SJSA1 (cell line): ENCODE results near the gene TBRG1. TPM values are rescaled to one million over a fixed set of nuclear protein-coding genes. Genes with fewer than 3 reads are reported as not detected.
A peak's percentile ranks its signal among the peaks of the same experiment; 100 is the strongest.

Source experiments
- DNase-seq, 2 experiments: peaks; one replicate each; pipeline ENCODE4 v3.0.0-alpha.2; 2015 to 2020; ENCODE audit warnings: low spot score in 2 of 2, low read depth in 1 of 2
- H3K27ac ChIP-seq: fragments of 250-450 bp; sonication (Bioruptor Pico); 2 replicates; pipeline ENCODE4 v1.5.1; 2020; ENCODE audit warnings: mild to moderate bottlenecking, moderate library complexity
- H3K27me3 ChIP-seq: fragments of 250-450 bp; sonication (Bioruptor Pico); replicated peaks from 2 replicates; pipeline ENCODE4 v1.5.1; 2020; ENCODE audit warnings: mild to moderate bottlenecking, moderate library complexity
- H3K36me3 ChIP-seq: fragments of 250-450 bp; sonication (Bioruptor Pico); 2 replicates; pipeline ENCODE4 v1.5.1; 2020; ENCODE audit warnings: mild to moderate bottlenecking
- H3K4me1 ChIP-seq: fragments of 250-450 bp; sonication (Bioruptor Pico); replicated peaks from 2 replicates; pipeline ENCODE4 v1.6.1; 2021; ENCODE audit warnings: mild to moderate bottlenecking
- H3K4me3 ChIP-seq: fragments of 250-450 bp; sonication (Bioruptor Pico); 2 replicates; pipeline ENCODE4 v1.5.1; 2020; ENCODE audit warnings: mild to moderate bottlenecking
- H3K9me3 ChIP-seq: fragments of 250-450 bp; sonication (Bioruptor Pico); replicated peaks from 2 replicates; pipeline ENCODE4 v1.5.1; 2020; ENCODE audit warnings: mild to moderate bottlenecking
- total RNA-seq: library from RNA; depleted of rRNA; stranded (reverse); fragments of >200 nt; shearing (Covaris generic); gene quantifications from 2 replicates; pipeline ENCODE4 v1.2.3, GENCODE V29; 2014; rRNA removed

The TBRG1 gene, protein sequence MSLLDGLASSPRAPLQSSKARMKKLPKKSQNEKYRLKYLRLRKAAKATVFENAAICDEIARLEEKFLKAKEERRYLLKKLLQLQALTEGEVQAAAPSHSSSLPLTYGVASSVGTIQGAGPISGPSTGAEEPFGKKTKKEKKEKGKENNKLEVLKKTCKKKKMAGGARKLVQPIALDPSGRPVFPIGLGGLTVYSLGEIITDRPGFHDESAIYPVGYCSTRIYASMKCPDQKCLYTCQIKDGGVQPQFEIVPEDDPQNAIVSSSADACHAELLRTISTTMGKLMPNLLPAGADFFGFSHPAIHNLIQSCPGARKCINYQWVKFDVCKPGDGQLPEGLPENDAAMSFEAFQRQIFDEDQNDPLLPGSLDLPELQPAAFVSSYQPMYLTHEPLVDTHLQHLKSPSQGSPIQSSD
- 12.4 and 13.5 TPM in 2 replicates for total RNA-seq

DNA sequence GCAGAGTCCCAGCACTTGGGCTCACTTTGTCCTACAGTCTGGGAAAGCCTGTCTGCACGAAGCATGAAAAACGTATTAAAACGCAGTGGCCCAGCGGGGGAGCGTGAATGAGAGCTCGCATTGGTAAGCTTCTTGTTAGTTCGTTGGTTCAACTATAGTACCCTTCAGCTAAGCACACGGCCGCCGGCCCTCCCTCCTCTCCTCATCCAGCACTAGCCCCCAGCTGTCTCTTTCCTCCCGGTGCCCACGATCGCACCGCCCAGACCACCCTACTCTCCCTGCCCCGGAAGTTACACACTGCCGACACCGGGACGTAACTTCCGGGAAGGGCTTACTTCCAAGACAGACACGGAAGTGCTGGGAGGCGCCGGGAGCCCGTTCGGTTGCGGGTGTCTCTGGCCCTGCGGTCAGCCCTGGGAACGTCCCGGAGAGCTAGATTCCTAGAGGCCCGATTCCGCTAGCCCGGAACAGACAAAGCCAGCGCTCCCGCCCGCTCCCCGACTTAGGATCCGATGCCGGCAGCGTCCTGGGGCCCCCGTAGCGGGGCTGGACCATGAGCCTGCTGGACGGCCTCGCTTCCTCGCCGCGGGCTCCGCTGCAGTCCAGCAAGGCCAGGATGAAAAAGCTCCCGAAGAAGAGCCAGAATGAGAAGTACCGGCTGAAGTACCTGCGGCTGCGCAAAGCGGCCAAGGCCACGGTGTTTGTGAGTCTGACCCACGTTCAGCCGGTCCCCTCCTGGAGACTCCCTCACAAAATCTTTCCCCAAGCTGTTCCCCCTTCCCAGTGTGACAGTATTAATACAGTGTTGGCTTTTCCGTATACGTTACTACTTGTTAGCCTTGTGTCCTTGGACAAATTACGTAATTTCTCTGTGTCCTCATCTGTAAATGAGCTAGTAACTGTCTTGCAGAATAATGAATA, at the start of gene TBRG1:
TSS of gene TBRG1 (plus strand) at position 334 of the 921 bp plus-strand sequence. CDS start at position 554, 220 bp downstream.
- no peaks in the 10 kb centered on the region; the same call in 1 of the 2 replicates for H3K27me3 ChIP-seq
- peaks cover 22% of the 10 kb centered on the region for H3K36me3 ChIP-seq
- H3K4me3 ChIP-seq = peak within 1 kb of the TSS; percentile 87
- H3K9me3 ChIP-seq = no peaks in the 10 kb centered on the region
- peak; percentile 76 to 82 for DNase-seq
- peak within 1 kb of the TSS; percentile 89 for H3K27ac ChIP-seq
- H3K4me1 ChIP-seq = 0 out of 2 replicates have a peak, but pooled peaks cover 4% of the 10 kb centered on the region

- Histone ChIP-seq H3K27me3 (no peaks in the 10 kb centered on the region), H3K4me3 (no peak overlapping the region), H3K9me3 (no peaks in the 10 kb centered on the region), H3K4me1 (no peaks in the 10 kb centered on the region), H3K27ac (no peak overlapping the region), H3K36me3 (no peaks in the 10 kb centered on the region)
- no peak for DNase-seq
Measured at GRCh38 chr11:124577716-124578427, 44.8 kb upstream of the TBRG1 start.

DNA sequence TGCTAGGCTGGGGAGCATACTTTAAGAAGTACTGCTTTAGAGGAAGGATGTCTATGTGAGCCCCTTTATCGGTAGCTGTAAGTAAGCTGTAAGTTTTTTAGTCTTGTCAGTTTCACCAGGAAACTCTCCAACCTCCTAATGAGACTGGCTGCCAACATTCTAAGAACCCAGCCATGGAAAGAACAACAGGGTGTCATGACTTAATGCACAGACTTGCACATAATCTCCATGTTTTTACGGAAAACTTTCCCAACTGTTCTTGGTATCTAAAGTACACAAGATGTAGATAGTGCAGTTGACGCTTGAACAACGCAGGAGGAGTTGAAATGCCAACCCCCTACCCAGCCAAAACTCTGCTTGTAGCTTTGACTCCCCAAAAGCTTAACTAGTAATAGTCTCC, 43.9 kb upstream of the TBRG1 start:
- Histone ChIP-seq H3K9me3 (no peaks in the 10 kb centered on the region), H3K36me3 (no peaks in the 10 kb centered on the region), H3K4me1 (no peaks in the 10 kb centered on the region), H3K27me3 (no peaks in the 10 kb centered on the region), H3K27ac (no peak overlapping the region), H3K4me3 (no peak overlapping the region)
- no peak for DNase-seq

DNA sequence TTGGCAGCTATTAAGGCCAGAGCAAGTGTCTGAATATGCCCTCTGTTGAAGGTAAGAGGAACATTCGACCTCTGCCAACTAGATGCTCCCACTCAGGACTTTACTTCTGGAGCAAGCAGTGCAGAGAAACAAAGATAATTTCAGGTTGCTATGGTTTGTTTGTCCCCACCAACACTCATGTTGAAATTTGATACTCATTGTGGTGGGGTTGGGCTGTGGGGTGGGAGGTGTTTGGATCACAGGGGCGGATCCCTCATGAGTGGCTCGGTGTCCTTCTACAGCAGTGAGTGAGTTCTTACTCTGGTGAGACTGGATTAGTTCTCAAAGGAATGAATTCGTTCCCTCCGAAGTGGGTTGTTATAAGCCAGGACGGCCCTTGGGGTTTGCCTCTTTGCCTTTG, 40.8 kb upstream of the TBRG1 start:
- Histone ChIP-seq H3K4me3 (no peak overlapping the region), H3K9me3 (no peaks in the 10 kb centered on the region), H3K36me3 (no peaks in the 10 kb centered on the region), H3K27me3 (no peaks in the 10 kb centered on the region), H3K27ac (no peak overlapping the region), H3K4me1 (no peaks in the 10 kb centered on the region)
- no peak for DNase-seq

- no peak for DNase-seq
- Histone ChIP-seq H3K27me3 (no peaks in the 10 kb centered on the region), H3K4me3 (no peak overlapping the region)
Measured at GRCh38 chr11:124582565-124582964, 40.1 kb upstream of the TBRG1 start.

DNA sequence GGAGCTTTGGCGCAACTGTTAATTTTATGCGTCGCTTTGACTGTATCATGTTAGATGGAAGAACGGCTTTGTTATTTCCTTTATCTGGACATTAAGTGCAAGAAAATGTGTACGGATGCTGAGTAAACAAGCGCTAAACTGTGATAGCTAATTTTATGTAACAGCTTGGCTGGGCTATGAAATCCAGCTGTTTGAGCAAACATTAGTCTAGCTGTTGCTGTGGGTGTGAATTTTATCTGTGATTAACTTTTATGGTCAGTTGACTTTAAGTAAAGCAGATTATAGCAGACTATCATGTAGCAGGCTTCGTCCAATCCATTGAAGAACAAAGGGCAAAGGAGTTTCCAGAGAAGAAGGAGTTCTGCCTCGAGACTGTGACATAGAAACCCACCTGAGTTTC, 38.9 kb upstream of the TBRG1 start:
- no peaks in the 10 kb centered on the region for H3K4me1 ChIP-seq
- H3K27me3 ChIP-seq = no peaks in the 10 kb centered on the region
- H3K9me3 ChIP-seq = no peaks in the 10 kb centered on the region
- H3K36me3 ChIP-seq = no peaks in the 10 kb centered on the region
- H3K4me3 ChIP-seq = no peak overlapping the region
- DNase-seq = no peak
- H3K27ac ChIP-seq = no peak overlapping the region

More at GRCh38 chr11:124582565-124582964, 40.1 kb upstream of the TBRG1 start:
- no peak overlapping the region for H3K27ac ChIP-seq
- H3K9me3 ChIP-seq = no peaks in the 10 kb centered on the region
- no peaks in the 10 kb centered on the region for H3K4me1 ChIP-seq
- no peaks in the 10 kb centered on the region for H3K36me3 ChIP-seq

DNA sequence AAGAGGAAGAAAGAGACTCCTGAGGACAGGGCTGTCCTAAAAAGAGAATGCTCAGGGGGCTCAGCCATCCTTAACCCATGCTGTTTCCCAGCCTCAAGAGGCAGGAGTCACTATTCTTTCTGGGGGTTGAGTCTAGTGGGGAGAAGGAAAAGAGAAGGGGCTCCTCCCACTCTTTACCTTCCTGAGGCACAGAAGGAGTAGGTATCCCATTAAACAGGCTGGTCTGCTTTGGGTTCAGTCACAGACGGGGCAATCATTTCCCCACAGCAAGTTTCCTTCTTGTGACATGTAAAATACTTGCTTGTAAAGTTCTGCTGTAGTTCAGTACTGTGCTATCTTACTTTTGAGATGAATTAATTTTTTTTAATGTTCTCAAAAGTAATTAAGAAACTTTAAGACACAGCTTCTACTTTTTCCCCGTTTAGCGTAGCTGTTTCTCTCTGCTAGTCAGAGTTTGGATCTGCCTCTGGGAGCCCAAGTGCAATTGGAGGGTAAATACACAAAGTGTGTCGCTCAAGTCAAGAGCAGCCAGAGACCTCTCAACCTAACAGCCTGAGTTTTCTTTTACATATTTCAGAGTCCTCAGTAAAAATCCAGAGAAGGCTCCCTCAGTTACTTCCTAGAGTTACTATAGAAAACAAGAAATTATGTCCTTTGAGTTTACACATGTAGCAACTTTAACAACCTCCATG, 37.8 kb upstream of the TBRG1 start:
- Histone ChIP-seq H3K27ac (no peak overlapping the region), H3K4me3 (no peak overlapping the region), H3K9me3 (no peaks in the 10 kb centered on the region), H3K36me3 (no peaks in the 10 kb centered on the region), H3K27me3 (no peaks in the 10 kb centered on the region), H3K4me1 (no peaks in the 10 kb centered on the region)
- DNase-seq = no peak

DNA sequence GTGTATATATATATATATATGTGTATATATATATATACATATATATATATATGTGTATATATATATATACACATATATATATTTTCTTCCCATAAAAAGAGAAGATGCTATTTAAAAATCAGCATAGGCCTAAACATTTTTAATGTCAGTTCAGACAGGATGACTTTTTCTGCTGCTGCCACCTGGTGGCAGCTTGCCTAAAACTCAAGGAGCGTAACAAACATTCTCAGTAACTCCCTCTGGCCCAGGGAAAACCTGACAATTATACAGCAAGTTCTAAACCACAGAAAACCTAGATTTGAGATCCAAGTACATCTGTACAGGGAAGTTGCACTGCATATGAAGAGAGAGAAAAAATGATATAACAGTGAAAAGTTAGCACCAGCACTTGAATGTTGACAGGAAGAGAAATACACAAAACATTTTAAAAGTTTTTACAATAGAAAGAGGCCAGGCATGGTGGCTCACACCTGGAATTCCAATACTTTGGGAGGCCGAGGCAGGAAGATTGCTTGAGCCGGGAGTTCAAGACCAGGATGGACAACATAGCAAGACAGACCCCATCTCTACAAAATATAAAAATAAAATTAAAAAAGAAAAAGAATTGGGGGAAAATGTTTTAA, 36.3 kb upstream of the TBRG1 start:
- Histone ChIP-seq H3K4me3 (no peak overlapping the region), H3K27ac (no peak overlapping the region), H3K9me3 (no peaks in the 10 kb centered on the region), H3K36me3 (no peaks in the 10 kb centered on the region), H3K4me1 (no peaks in the 10 kb centered on the region), H3K27me3 (no peaks in the 10 kb centered on the region)
- DNase-seq = peak; percentile 6 to 37

- no peaks in the 10 kb centered on the region for H3K9me3 ChIP-seq
- H3K27ac ChIP-seq = no peak overlapping the region
- H3K27me3 ChIP-seq = no peaks in the 10 kb centered on the region
- no peaks in the 10 kb centered on the region for H3K4me1 ChIP-seq
- DNase-seq = no peak
- no peak overlapping the region for H3K4me3 ChIP-seq
- no peaks in the 10 kb centered on the region for H3K36me3 ChIP-seq
Measured at GRCh38 chr11:124591430-124591829, 31.2 kb upstream of the TBRG1 start.

GRCh38 chr11:124592627-124593026, 30.0 kb upstream of the TBRG1 start:
- no peaks in the 10 kb centered on the region for H3K4me1 ChIP-seq
- no peaks in the 10 kb centered on the region for H3K36me3 ChIP-seq
- H3K27ac ChIP-seq = no peak overlapping the region
- no peaks in the 10 kb centered on the region for H3K9me3 ChIP-seq
- no peak overlapping the region for H3K4me3 ChIP-seq
- DNase-seq = no peak
- H3K27me3 ChIP-seq = no peaks in the 10 kb centered on the region

DNA sequence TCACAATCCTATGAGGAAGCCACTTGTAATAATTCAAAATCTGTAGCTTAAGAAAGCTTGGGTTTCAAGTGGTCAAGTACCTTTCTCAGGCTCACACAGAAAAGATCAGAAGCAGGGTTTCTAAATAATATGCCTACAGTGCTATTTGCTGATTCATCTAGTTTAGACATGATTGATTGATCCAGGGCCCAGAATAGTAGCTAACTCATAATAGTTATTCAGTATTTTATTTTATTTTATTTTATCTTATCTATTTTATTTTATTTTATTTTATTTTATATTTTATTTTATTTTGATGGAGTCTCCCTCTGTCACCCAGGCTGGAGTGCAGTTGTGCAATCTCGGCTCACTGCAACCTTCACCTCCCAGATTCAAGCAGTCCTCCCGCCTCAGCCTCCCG, 27.4 kb upstream of the TBRG1 start:
- H3K4me3 ChIP-seq = no peak overlapping the region
- no peaks in the 10 kb centered on the region for H3K27me3 ChIP-seq
- H3K9me3 ChIP-seq = no peaks in the 10 kb centered on the region
- H3K36me3 ChIP-seq = no peaks in the 10 kb centered on the region
- DNase-seq = no peak
- H3K27ac ChIP-seq = no peak overlapping the region
- H3K4me1 ChIP-seq = no peaks in the 10 kb centered on the region

DNA sequence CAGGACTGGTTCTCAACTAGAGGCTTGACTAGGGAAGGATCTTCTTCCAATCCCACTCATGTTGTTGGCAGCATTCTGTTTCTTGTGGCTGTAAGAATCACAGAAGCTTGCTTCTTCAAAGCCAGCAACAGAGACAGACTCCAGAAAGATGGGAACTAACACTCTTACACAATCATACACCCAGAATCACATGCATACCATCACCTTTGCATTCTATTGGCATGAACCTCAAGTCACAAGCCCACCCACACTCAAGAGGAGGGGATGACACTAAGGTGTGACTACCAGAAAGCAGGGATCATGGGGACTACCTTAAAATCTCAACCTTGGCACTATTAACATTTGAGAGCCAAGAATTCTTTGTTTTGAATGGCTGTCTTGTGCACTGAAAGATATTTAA, 25.0 kb upstream of the TBRG1 start:
- DNase-seq = no peak
- no peaks in the 10 kb centered on the region for H3K36me3 ChIP-seq
- H3K27ac ChIP-seq = no peak overlapping the region
- no peaks in the 10 kb centered on the region for H3K27me3 ChIP-seq
- H3K4me3 ChIP-seq = no peak overlapping the region
- H3K9me3 ChIP-seq = no peaks in the 10 kb centered on the region
- H3K4me1 ChIP-seq = no peaks in the 10 kb centered on the region
